SHP77 treated with DMSO at 0.1 percent for 48 hours (cell line): Measurements from ENCODE around the gene SPRY1.

Experiments used
- DNase-seq: peaks from one replicate; lab custom pipeline; 2025; lab: John Stamatoyannopoulos, UW

Gene SPRY1

GRCh38 chr4:123379392-123379791, 17.2 kb upstream of the SPRY1 start:
- no peak for DNase-seq

- DNase-seq = no peak
Measured at GRCh38 chr4:123380728-123381716, 15.6 kb upstream of the SPRY1 start.

- no peak for DNase-seq
Measured at GRCh38 chr4:123381996-123382395, 14.6 kb upstream of the SPRY1 start.

- DNase-seq = no peak
Measured at GRCh38 chr4:123383566-123383965, 13.0 kb upstream of the SPRY1 start.

GRCh38 chr4:123386609-123387008, 10.0 kb upstream of the SPRY1 start:
- DNase-seq = no peak

GRCh38 chr4:123390846-123391456, 5.6 kb upstream of the SPRY1 start:
- DNase-seq = no peak

GRCh38 chr4:123393721-123394120, 2.9 kb upstream of the SPRY1 start:
- no peak for DNase-seq

GRCh38 chr4:123397144-123398065, 810 bp downstream of the SPRY1 start:
- no peak for DNase-seq

GRCh38 chr4:123398066-123398852, 1.7 kb downstream of the SPRY1 start:
- no peak for DNase-seq

GRCh38 chr4:123398853-123399626, 2.4 kb downstream of the SPRY1 start:
- no peak for DNase-seq

GRCh38 chr4:123399627-123400358, 3.2 kb downstream of the SPRY1 start:
- no peak for DNase-seq

GRCh38 chr4:123401271-123402120, 4.9 kb downstream of the SPRY1 start:
- DNase-seq = no peak

- no peak for DNase-seq
Measured at GRCh38 chr4:123402121-123402465, 5.5 kb downstream of the SPRY1 start.

- DNase-seq = no peak
Measured at GRCh38 chr4:123403080-123403604, 6.5 kb downstream of the SPRY1 start.

GRCh38 chr4:123404533-123404932, 7.9 kb downstream of the SPRY1 start:
- no peak for DNase-seq

GRCh38 chr4:123405267-123405865, 8.8 kb downstream of the SPRY1 start:
- no peak for DNase-seq

- no peak for DNase-seq
Measured at GRCh38 chr4:123406872-123407271, 10.3 kb downstream of the SPRY1 start.

- DNase-seq = no peak
Measured at GRCh38 chr4:123408471-123409084, 12.0 kb downstream of the SPRY1 start.
